Lower leg skin (tissue), 4 donors: ENCODE results near the gene ADGRG4. TPM values are rescaled to one million over a fixed set of nuclear protein-coding genes. Genes with fewer than 3 reads are reported as not detected.

Source experiments
- DNase-seq, 2 donors: peaks; one replicate each; pipeline ENCODE4 v3.0.0-alpha.2; 2019; ENCODE audit warnings: low spot score in 2 of 2
- H3K4me3 ChIP-seq: fragments of 200-600 bp; sonication (generic); 2 replicates; pipeline ENCODE4 v1.5.1; 2017; ENCODE audit warnings: mild to moderate bottlenecking, low read depth; ENCODE audit not compliant: poor library complexity, severe bottlenecking
- POLR2A ChIP-seq, 2 donors: fragments of 450-650 bp; IDR thresholded peaks; one replicate each; pipeline ENCODE4 v1.6.1; 2016 to 2017; ENCODE audit warnings: antibody characterized with exemption in 2 of 2, mild to moderate bottlenecking in 1 of 2, moderate library complexity in 1 of 2
- WGBS, 2 donors: methylation state at CpG; one replicate each; pipeline ENCODE4 v1.1.5; 2018; 5-methylcytosine and 5-hydroxymethylcytosine counted together
- intact Hi-C: fragments of 100-400 bp; cut with DNase I; formaldehyde crosslinking; loops from one replicate; pipeline ENCODE4 v1.15.0; 2023; ENCODE audit warnings: low total_unique reads
- total RNA-seq, 4 donors: library from RNA; depleted of rRNA; stranded (reverse); fragments of >200 nt; gene quantifications; one replicate each; pipeline ENCODE4 v1.1.0, GENCODE V29; 2016
- TF ChIP-seq, protein P1 (sequence below), 3 donors: fragments of 450-650 bp; IDR thresholded peaks; one replicate each; pipeline ENCODE4 v1.5.1; 2016; ENCODE audit warnings: antibody characterized with exemption in 3 of 3, mild to moderate bottlenecking in 3 of 3, moderate library complexity in 2 of 3

ADGRG4 gene
- total RNA-seq, 4 donors from 2014 or later, result not detected

DNA sequence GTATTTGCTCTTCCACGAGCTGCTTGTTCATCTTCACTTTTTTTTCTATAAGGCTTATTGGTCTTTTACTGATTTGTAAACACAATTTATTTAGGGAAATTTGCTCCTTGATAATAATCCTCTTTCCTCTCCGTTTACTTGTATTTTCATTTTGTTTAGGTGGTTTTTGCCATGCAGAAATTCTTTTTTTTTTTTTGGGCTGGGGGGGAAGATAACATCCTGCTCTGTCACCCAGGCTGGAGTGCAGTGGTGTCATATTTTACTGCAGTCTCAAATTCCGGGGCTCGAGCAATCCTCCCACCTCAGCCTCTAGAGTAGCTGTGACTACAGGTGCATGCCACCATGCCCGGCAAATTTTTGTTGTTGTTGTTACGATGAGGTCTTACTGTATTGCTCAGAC, 155.4 kb downstream of the ADGRG4 start:
- intact Hi-C loops, result no loop called here
- no peak overlapping the region for H3K4me3 ChIP-seq
- WGBS, 2 donors, result 68 to 87% methylated on average over 6 of the region's 6 CpGs
- TF ChIP-seq, protein P1, sequence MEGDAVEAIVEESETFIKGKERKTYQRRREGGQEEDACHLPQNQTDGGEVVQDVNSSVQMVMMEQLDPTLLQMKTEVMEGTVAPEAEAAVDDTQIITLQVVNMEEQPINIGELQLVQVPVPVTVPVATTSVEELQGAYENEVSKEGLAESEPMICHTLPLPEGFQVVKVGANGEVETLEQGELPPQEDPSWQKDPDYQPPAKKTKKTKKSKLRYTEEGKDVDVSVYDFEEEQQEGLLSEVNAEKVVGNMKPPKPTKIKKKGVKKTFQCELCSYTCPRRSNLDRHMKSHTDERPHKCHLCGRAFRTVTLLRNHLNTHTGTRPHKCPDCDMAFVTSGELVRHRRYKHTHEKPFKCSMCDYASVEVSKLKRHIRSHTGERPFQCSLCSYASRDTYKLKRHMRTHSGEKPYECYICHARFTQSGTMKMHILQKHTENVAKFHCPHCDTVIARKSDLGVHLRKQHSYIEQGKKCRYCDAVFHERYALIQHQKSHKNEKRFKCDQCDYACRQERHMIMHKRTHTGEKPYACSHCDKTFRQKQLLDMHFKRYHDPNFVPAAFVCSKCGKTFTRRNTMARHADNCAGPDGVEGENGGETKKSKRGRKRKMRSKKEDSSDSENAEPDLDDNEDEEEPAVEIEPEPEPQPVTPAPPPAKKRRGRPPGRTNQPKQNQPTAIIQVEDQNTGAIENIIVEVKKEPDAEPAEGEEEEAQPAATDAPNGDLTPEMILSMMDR (IDR thresholded peaks at IDR 0.05), result no peak
- TF ChIP-seq POLR2A (IDR thresholded peaks at IDR 0.05), result no peak
- DNase-seq, result no peak

DNA sequence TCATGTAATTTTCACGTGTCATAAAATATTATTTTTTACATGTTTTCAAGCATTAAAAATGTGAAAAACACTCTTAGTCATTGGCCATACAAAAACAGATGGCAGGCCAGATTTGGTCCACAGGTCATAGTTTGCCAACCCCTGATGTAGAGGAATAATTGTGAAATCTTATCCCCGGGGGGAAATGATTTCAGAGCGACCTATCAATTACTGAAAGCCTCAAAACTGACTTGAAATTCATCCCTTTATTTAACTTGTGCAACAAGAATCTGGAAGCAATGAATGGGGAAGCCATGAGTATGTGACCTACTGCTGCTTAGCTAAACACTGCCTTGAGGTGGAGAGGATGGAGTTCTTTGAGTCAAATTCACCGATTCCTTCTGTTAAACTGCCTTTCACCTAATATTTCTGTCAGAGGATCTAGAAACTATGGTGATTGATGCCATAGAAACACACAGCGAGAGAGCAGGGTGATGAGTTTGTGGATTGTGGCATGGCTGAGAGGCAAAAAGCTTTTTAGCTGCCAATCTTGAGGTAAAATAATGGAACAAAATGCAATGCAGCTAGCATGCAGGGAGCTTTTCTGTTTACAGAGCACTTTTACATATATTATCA, 156.6 kb downstream of the ADGRG4 start:
- intact Hi-C loops, result no loop called here
- 48 to 49% methylated on average over 5 of the region's 5 CpGs for WGBS, 2 donors
- peak in 1 of 2 donors; percentile 14 for DNase-seq
- no peak overlapping the region for H3K4me3 ChIP-seq
- TF ChIP-seq, protein P1 (IDR thresholded peaks at IDR 0.05), result no peak
- no peak for TF ChIP-seq POLR2A (IDR thresholded peaks at IDR 0.05)

DNA sequence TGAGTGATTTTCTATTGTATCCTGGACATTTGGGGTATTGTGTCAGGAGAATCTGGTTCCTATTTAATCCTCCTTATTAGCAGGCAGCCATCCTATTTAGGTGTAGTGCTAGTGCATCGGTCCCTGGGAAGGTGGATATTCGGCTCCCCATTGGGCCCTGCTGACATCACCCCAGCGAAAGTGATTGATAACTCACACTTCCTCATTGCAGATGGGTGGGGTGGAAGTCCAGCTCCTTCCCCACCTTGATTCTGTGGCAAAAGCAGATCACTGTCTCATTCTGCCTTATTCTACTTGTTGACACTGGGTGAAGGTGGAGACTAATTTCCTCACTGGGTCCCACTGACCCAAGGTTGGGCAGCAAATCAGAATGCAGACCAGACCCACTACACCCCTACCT, 163.8 kb downstream of the ADGRG4 start:
- WGBS, 2 donors, result 86% methylated on average over 3 of the region's 3 CpGs
- DNase-seq, result no peak

More for the DNA sequence above, 163.8 kb downstream of the ADGRG4 start:
- H3K4me3 ChIP-seq, result no peak overlapping the region
- intact Hi-C loops, result no loop called here
- TF ChIP-seq, protein P1 (IDR thresholded peaks at IDR 0.05), result no peak
- TF ChIP-seq POLR2A (IDR thresholded peaks at IDR 0.05), result no peak

Other genes starting within 250 kb of the ADGRG4 start
- gene FHL1, start 153.4 kb upstream of the ADGRG4 start, total RNA-seq, result 100 to 1,000 TPM in 2 of 4 donors, 10 to 100 TPM in 2; 85.9 to 140 (median 107) TPM
- 1 to 10 TPM; 4.4 to 7.6 (median 5.4) TPM for gene MAP7D3, start 49.6 kb upstream of the ADGRG4 start, total RNA-seq
- not detected for gene BRS3, start 187.0 kb downstream of the ADGRG4 start, total RNA-seq
- gene HTATSF1, start 196.6 kb downstream of the ADGRG4 start, total RNA-seq, result 10 to 100 TPM; 36.0 to 56.2 (median 46.6) TPM
- gene VGLL1, start 231.3 kb downstream of the ADGRG4 start, total RNA-seq, result under 1 TPM in 1 of 4 donors, not detected in 3; 0.76 TPM